Measurements from ENCODE around the gene DAP.
"Not testable (repeated sequence)": the region's sequence is repeated elsewhere in the genome, so short reads cannot be mapped to it uniquely, and the experiment has no call there.

Gene DAP

GRCh38 chr5:10734037-10734709 lies 26.9 kb downstream of the DAP start:
- DNase-seq (ENCODE audit: low read depth) = no peak

- no peak for DNase-seq (ENCODE audit: low read depth)
These were observed 27.6 kb downstream of the DAP start for GRCh38 chr5:10733426-10733825.

- DNase-seq (ENCODE audit: low read depth) = no peak
These were observed 29.1 kb downstream of the DAP start for GRCh38 chr5:10731913-10732312.

- no peak for DNase-seq (ENCODE audit: low read depth)
These were observed 31.0 kb downstream of the DAP start for GRCh38 chr5:10730043-10730351.

GRCh38 chr5:10729320-10730042 lies 31.6 kb downstream of the DAP start:
- no peak for DNase-seq (ENCODE audit: low read depth)

- no peak for DNase-seq (ENCODE audit: low read depth)
These were observed 32.4 kb downstream of the DAP start for GRCh38 chr5:10728679-10729078.

- no peak for DNase-seq (ENCODE audit: low read depth)
These were observed 33.2 kb downstream of the DAP start for GRCh38 chr5:10727861-10728260.

- no peak for DNase-seq (ENCODE audit: low read depth)
These were observed 34.0 kb downstream of the DAP start for GRCh38 chr5:10726913-10727517.

- DNase-seq (ENCODE audit: low read depth) = no peak
These were observed 34.7 kb downstream of the DAP start for GRCh38 chr5:10726179-10726912.

- no peak for DNase-seq (ENCODE audit: low read depth)
These were observed 35.4 kb downstream of the DAP start for GRCh38 chr5:10725636-10726035.

- no peak for DNase-seq (ENCODE audit: low read depth)
These were observed 36.1 kb downstream of the DAP start for GRCh38 chr5:10724781-10725507.

- DNase-seq (ENCODE audit: low read depth) = no peak
These were observed 37.5 kb downstream of the DAP start for GRCh38 chr5:10723514-10723913.

- DNase-seq (ENCODE audit: low read depth) = not testable (repeated sequence)
These were observed 40.3 kb downstream of the DAP start for GRCh38 chr5:10720766-10721165.

GRCh38 chr5:10719965-10720364 lies 41.1 kb downstream of the DAP start:
- no peak for DNase-seq (ENCODE audit: low read depth)

- DNase-seq (ENCODE audit: low read depth) = not testable (repeated sequence)
These were observed 42.4 kb downstream of the DAP start for GRCh38 chr5:10718617-10719016.

- not testable (repeated sequence) for DNase-seq (ENCODE audit: low read depth)
These were observed 44.2 kb downstream of the DAP start for GRCh38 chr5:10716825-10717224.

GRCh38 chr5:10715605-10716290 lies 45.3 kb downstream of the DAP start:
- no peak for DNase-seq (ENCODE audit: low read depth)

- DNase-seq (ENCODE audit: low read depth) = no peak
These were observed 48.3 kb downstream of the DAP start for GRCh38 chr5:10712574-10713366.

GRCh38 chr5:10711562-10711961 lies 49.5 kb downstream of the DAP start:
- DNase-seq (ENCODE audit: low read depth) = no peak

GRCh38 chr5:10710513-10711128 lies 50.4 kb downstream of the DAP start:
- no peak for DNase-seq (ENCODE audit: low read depth)

All from activated T-helper 9 cell treated with anti-CD3 and anti-CD28 coated beads, Interleukin-2, amount 50 U/mL, for 16 hours (primary cell).